Hepatocyte (in vitro differentiated cells): ENCODE measurements around the gene CPB2. TPM values are rescaled to one million over a fixed set of nuclear protein-coding genes. Genes with fewer than 3 reads are reported as not detected.

Source experiments
- DNase-seq: peaks from one replicate; pipeline ENCODE4 v3.0.0-alpha.2; 2016; ENCODE audit warnings: low spot score
- H2AFZ ChIP-seq: fragments of 200-600 bp; sonication (generic); 2 replicates; pipeline ENCODE4 v1.6.0; 2016; ENCODE audit warnings: antibody characterized with exemption, mild to moderate bottlenecking
- H3K27ac ChIP-seq: fragments of 200-600 bp; sonication (generic); 2 replicates; pipeline ENCODE4 v1.5.1; 2016; ENCODE audit warnings: mild to moderate bottlenecking
- H3K27me3 ChIP-seq: fragments of 200-600 bp; sonication (generic); 2 replicates; pipeline ENCODE4 v1.6.1; 2016
- H3K36me3 ChIP-seq: fragments of 200-600 bp; sonication (generic); replicated peaks from 2 replicates; pipeline ENCODE4 v1.5.1; 2016; ENCODE audit warnings: low read depth; ENCODE audit not compliant: insufficient read depth
- H3K4me1 ChIP-seq: fragments of 200-600 bp; sonication (generic); 2 replicates; pipeline ENCODE4 v1.5.1; 2016; ENCODE audit warnings: mild to moderate bottlenecking, moderate library complexity; ENCODE audit not compliant: insufficient read depth
- H3K4me2 ChIP-seq: fragments of 200-600 bp; sonication (generic); 2 replicates; pipeline ENCODE4 v1.6.0; 2016
- H3K4me3 ChIP-seq: fragments of 200-600 bp; sonication (generic); 2 replicates; pipeline ENCODE4 v1.5.1; 2016; ENCODE audit warnings: mild to moderate bottlenecking
- H3K79me2 ChIP-seq: fragments of 200-600 bp; sonication (generic); 2 replicates; pipeline ENCODE4 v1.6.0; 2017; ENCODE audit warnings: mild to moderate bottlenecking
- H3K9me2 ChIP-seq: fragments of 200-600 bp; sonication (generic); replicated peaks from 2 replicates; pipeline ENCODE4 v1.6.0; 2017; ENCODE audit warnings: mild to moderate bottlenecking; ENCODE audit not compliant: insufficient read depth
- H3K9me3 ChIP-seq: fragments of 200-600 bp; sonication (generic); 2 replicates; pipeline ENCODE4 v1.5.1; 2016; ENCODE audit warnings: low read depth, mild to moderate bottlenecking
- H4K20me1 ChIP-seq: fragments of 200-600 bp; sonication (generic); 2 replicates; pipeline ENCODE4 v1.6.0; 2016; ENCODE audit warnings: mild to moderate bottlenecking; ENCODE audit not compliant: insufficient read depth, poor library complexity, severe bottlenecking
- EZH2 ChIP-seq: fragments of 200-600 bp; sonication (generic); IDR thresholded peaks from 2 replicates; pipeline ENCODE4 v1.6.1; 2016; ENCODE audit warnings: antibody characterized with exemption, mild to moderate bottlenecking, borderline replicate concordance
- EZH2phosphoT487 ChIP-seq: fragments of 200-600 bp; sonication (generic); IDR thresholded peaks from one replicate; pipeline ENCODE4 v1.6.1; 2018; ENCODE audit warnings: antibody characterized with exemption, mild to moderate bottlenecking, low read depth, moderate library complexity; ENCODE audit not compliant: unreplicated experiment, severe bottlenecking
- WGBS: methylation state at CpG from one replicate; pipeline ENCODE4 v1.1.6; 2016; ENCODE audit warnings: low lambda C conversion rate; ENCODE audit errors: missing lambda C conversion rate; 5-methylcytosine and 5-hydroxymethylcytosine counted together
- polyA plus RNA-seq: library from polyadenylated mRNA; unstranded; fragments of >200 nt; fragmentation: Nextera tagmentation; extraction: Ambion mirVana; gene quantifications from 2 replicates; pipeline ENCODE4 v1.2.1, GENCODE V29; 2016
- total RNA-seq: library from RNA; depleted of rRNA; stranded (reverse); fragments of >200 nt; gene quantifications from 2 replicates; pipeline ENCODE4 v1.2.3, GENCODE V29; 2014
- TF ChIP-seq, protein P1 (sequence below): fragments of 200-600 bp; sonication (generic); IDR thresholded peaks from 2 replicates; pipeline ENCODE4 v1.5.1; 2016; ENCODE audit warnings: antibody characterized with exemption, mild to moderate bottlenecking; ENCODE audit not compliant: poor library complexity

CPB2 gene
- total and polyA plus RNA-seq, 2 experiments from 2014 or later = 43.3 to 54.6 TPM

DNA sequence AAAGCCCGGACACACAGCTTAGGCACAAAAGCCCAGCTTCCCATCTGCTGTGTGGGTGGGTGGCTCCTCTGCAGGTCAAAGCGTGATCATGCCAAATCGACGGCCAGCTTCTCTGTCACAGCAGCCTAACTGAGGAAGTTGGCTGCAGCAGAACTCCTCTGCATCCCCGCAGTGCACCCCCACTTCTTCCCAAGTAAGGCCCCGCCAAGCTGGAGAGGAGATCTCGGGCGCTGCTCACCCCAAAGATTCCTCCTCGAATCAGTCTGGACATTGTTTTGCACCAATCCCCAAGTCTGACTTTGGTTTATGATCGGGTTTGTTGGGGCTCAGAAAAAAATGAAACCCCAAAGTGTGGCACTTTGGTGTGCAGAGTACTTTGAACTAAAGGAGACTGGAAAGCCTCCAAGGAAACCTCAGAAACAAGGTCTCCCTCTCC, 19.7 kb upstream of the CPB2 start:
- Histone ChIP-seq H3K27me3 (no peaks in the 10 kb centered on the region), H3K9me3 (no peaks in the 10 kb centered on the region)
- no peak for DNase-seq

DNA sequence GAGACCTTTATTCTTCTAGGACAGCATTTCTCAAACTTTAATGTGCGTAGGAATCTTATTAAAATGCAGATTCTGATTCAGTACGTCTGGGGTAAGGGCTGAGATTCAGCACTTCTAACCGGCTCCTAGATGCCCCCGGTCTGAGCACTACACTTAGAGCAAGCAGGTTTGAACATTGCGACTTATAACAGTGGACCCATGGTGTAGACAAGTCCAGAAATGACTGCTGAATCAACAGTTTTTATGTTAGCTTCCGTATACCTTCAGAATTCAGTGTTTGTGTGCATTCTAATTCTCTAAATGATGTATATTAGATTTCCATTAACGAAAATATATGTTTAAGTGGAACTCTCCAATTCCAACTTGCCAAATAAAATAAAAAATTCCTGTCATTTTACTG, 17.5 kb upstream of the CPB2 start:
- H3K4me2 ChIP-seq = no peak overlapping the region
- WGBS = 93% methylated on average over 7 of the region's 7 CpGs
- H4K20me1 ChIP-seq = no peaks in the 10 kb centered on the region
- H3K79me2 ChIP-seq = no peaks in the 10 kb centered on the region
- H3K9me2 ChIP-seq = no peaks in the 10 kb centered on the region
- H3K27me3 ChIP-seq = no peaks in the 10 kb centered on the region
- TF ChIP-seq, protein P1, sequence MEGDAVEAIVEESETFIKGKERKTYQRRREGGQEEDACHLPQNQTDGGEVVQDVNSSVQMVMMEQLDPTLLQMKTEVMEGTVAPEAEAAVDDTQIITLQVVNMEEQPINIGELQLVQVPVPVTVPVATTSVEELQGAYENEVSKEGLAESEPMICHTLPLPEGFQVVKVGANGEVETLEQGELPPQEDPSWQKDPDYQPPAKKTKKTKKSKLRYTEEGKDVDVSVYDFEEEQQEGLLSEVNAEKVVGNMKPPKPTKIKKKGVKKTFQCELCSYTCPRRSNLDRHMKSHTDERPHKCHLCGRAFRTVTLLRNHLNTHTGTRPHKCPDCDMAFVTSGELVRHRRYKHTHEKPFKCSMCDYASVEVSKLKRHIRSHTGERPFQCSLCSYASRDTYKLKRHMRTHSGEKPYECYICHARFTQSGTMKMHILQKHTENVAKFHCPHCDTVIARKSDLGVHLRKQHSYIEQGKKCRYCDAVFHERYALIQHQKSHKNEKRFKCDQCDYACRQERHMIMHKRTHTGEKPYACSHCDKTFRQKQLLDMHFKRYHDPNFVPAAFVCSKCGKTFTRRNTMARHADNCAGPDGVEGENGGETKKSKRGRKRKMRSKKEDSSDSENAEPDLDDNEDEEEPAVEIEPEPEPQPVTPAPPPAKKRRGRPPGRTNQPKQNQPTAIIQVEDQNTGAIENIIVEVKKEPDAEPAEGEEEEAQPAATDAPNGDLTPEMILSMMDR = no peak
- TF ChIP-seq EZH2 (no peak), EZH2phosphoT487 (no peak)
- H3K4me1 ChIP-seq = no peaks in the 10 kb centered on the region
- DNase-seq = no peak
- H3K27ac ChIP-seq = no peak overlapping the region
- H2AFZ ChIP-seq = no peak overlapping the region
- H3K4me3 ChIP-seq = no peak overlapping the region
- H3K36me3 ChIP-seq = no peaks in the 10 kb centered on the region
- no peaks in the 10 kb centered on the region for H3K9me3 ChIP-seq

More for the DNA sequence above, 19.7 kb upstream of the CPB2 start:
- Histone ChIP-seq H3K4me1 (no peaks in the 10 kb centered on the region), H3K27ac (no peak overlapping the region), H3K79me2 (no peaks in the 10 kb centered on the region), H4K20me1 (no peaks in the 10 kb centered on the region), H2AFZ (no peak overlapping the region), H3K9me2 (no peaks in the 10 kb centered on the region), H3K36me3 (no peaks in the 10 kb centered on the region), H3K4me2 (no peak overlapping the region), H3K4me3 (no peak overlapping the region)
- TF ChIP-seq, protein P1 = no peak
- no peak for TF ChIP-seq EZH2
- TF ChIP-seq EZH2phosphoT487 = no peak
- WGBS = 91% methylated on average over 10 of the region's 10 CpGs

DNA sequence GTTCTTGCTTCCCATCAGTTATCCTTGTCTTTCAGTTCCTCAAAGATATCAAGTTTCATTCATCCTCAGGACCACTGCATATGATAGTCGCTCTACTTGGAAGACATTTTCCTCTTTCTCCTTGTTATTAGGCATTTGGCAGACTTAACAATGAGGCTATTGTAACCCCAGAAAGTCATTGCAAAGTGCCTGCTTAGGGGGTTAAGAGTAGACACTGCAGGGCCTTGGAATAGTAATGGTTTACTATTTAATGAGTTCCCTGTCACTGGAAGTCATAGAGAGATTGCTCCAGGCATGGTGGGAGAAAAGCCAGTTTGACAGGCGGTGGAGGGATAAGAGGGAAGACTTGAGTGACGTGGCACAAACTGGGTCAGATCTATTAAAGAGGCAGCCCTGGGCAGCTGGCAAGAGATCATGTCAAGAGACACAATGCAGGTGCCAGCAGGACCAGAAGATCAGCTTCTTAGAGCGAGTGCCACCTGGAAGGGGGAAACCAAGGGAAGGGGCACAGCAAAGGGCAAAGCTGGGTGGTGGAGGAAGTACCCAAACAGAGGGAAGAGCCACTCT, 16.8 kb upstream of the CPB2 start:
- no peak for DNase-seq
- Histone ChIP-seq H3K4me3 (no peak overlapping the region), H2AFZ (no peak overlapping the region), H4K20me1 (no peaks in the 10 kb centered on the region), H3K4me2 (no peak overlapping the region), H3K36me3 (no peaks in the 10 kb centered on the region), H3K9me2 (no peaks in the 10 kb centered on the region), H3K27me3 (no peaks in the 10 kb centered on the region), H3K4me1 (no peaks in the 10 kb centered on the region), H3K79me2 (no peaks in the 10 kb centered on the region), H3K9me3 (no peaks in the 10 kb centered on the region), H3K27ac (no peak overlapping the region)
- TF ChIP-seq, protein P1 = no peak
- TF ChIP-seq EZH2phosphoT487 (no peak), EZH2 (no peak)
- WGBS = 82% methylated on average over 4 of the region's 4 CpGs

DNA sequence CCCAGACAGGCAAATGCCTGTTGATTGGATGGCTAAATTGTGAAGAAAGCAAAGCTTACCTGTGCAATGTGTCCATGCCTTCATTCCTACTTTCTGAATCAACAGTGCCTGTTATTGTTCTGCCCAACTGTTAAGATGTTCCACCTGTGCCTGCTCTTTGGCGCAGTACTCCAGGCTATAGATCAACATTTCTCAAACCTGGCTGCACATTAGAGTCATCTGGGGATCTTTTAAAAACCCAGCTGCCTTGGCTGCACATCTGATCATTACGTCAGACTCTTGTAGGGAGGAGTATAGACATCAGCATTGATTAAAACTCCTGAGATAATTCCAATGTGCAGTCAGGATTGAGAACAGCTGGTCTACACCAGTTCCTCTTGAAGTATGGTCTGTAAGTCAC, 16.2 kb upstream of the CPB2 start:
- H3K4me3 ChIP-seq = no peak overlapping the region
- no peaks in the 10 kb centered on the region for H3K27me3 ChIP-seq
- no peaks in the 10 kb centered on the region for H3K9me3 ChIP-seq
- no peaks in the 10 kb centered on the region for H4K20me1 ChIP-seq
- TF ChIP-seq, protein P1 = no peak
- TF ChIP-seq EZH2 (no peak), EZH2phosphoT487 (no peak)
- H3K4me2 ChIP-seq = no peak overlapping the region
- no peaks in the 10 kb centered on the region for H3K4me1 ChIP-seq
- H2AFZ ChIP-seq = no peak overlapping the region
- no peaks in the 10 kb centered on the region for H3K9me2 ChIP-seq
- no peak overlapping the region for H3K27ac ChIP-seq
- no peaks in the 10 kb centered on the region for H3K79me2 ChIP-seq
- WGBS = 95% methylated on average over 2 of the region's 2 CpGs
- no peak for DNase-seq
- no peaks in the 10 kb centered on the region for H3K36me3 ChIP-seq
